ENCODE measurements around the gene SYCP2L.

- TF ChIP-seq POLR2A (IDR thresholded peaks at IDR 0.05) (no peak), CTCF (IDR thresholded peaks at IDR 0.05) (no peak), EP300 (IDR thresholded peaks at IDR 0.05) (no peak)
Observed at GRCh38 chr6:10972196-10972595, 85.3 kb downstream of the SYCP2L start.

Measured in sigmoid colon (tissue), 4 donors.